SK-N-SH treated with all-trans-retinoic acid at 6 μM for 48 hours (cell line): ENCODE results near the gene SPOP.

Experiments used
- ATAC-seq: fragments of 200-7000 bp; cut with Tn5 transposase; 3 replicates; pipeline ENCODE4 v1.9.1; 2020; ENCODE audit warnings: mild to moderate bottlenecking, moderate library complexity
- ARNTL ChIP-seq: fragments of 450-650 bp; formaldehyde crosslinking; IDR thresholded peaks from 2 replicates; pipeline ENCODE4 v1.5.0; 2020; ENCODE audit warnings: low read depth, mild to moderate bottlenecking, moderate library complexity, borderline replicate concordance
- BACH2 ChIP-seq: fragments of 250-450 bp; sonication (Bioruptor Pico); IDR thresholded peaks from 2 replicates; pipeline ENCODE4 v1.9.0; 2021; ENCODE audit warnings: mild to moderate bottlenecking, borderline replicate concordance
- CSDC2 ChIP-seq: fragments of 250-450 bp; sonication (Bioruptor Pico); IDR thresholded peaks from 2 replicates; pipeline ENCODE4 v1.5.0; 2020; ENCODE audit warnings: mild to moderate bottlenecking, moderate library complexity
- ESRRG ChIP-seq: fragments of 250-450 bp; sonication (Bioruptor Pico); IDR thresholded peaks from 2 replicates; pipeline ENCODE4 v1.6.1; 2021; ENCODE audit warnings: mild to moderate bottlenecking
- GLIS3 ChIP-seq: fragments of 250-450 bp; sonication (Bioruptor Pico); IDR thresholded peaks from 2 replicates; pipeline ENCODE4 v1.5.0; 2020; ENCODE audit warnings: mild to moderate bottlenecking, moderate library complexity
- ISL1 ChIP-seq: fragments of 250-450 bp; sonication (Bioruptor Pico); IDR thresholded peaks from 2 replicates; pipeline ENCODE4 v2.1.2; 2022; ENCODE audit warnings: mild to moderate bottlenecking, moderate library complexity
- OSR1 ChIP-seq: fragments of 250-450 bp; sonication (Bioruptor Pico); IDR thresholded peaks from 2 replicates; pipeline ENCODE4 v1.8.0; 2022; ENCODE audit warnings: moderate library complexity, mild to moderate bottlenecking, inconsistent platforms
- PPARA ChIP-seq: fragments of 250-450 bp; sonication (Bioruptor Pico); IDR thresholded peaks from 2 replicates; pipeline ENCODE4 v1.5.0; 2020; ENCODE audit warnings: mild to moderate bottlenecking, borderline replicate concordance
- RARB ChIP-seq: fragments of 250-450 bp; sonication (Bioruptor Pico); IDR thresholded peaks from 2 replicates; pipeline ENCODE4 v1.8.0; 2021; ENCODE audit warnings: mild to moderate bottlenecking, moderate library complexity
- TCF4 ChIP-seq: fragments of 250-450 bp; sonication (Bioruptor Pico); IDR thresholded peaks from 2 replicates; pipeline ENCODE4 v1.8.0; 2021; ENCODE audit warnings: mild to moderate bottlenecking, moderate library complexity, borderline replicate concordance
- TOX ChIP-seq: fragments of 250-450 bp; sonication (Bioruptor Pico); IDR thresholded peaks from 2 replicates; pipeline ENCODE4 v1.8.0; 2021; ENCODE audit warnings: mild to moderate bottlenecking, moderate library complexity, borderline replicate concordance
- ZC3H10 ChIP-seq: fragments of 250-450 bp; sonication (Bioruptor Pico); IDR thresholded peaks from 2 replicates; pipeline ENCODE4 v1.5.1; 2021; ENCODE audit warnings: mild to moderate bottlenecking, moderate library complexity
- ZFP3 ChIP-seq: fragments of 250-450 bp; sonication (Bioruptor Pico); IDR thresholded peaks from 2 replicates; pipeline ENCODE4 v1.5.0; 2020; ENCODE audit warnings: mild to moderate bottlenecking, moderate library complexity
- ZFP30 ChIP-seq: fragments of 450-650 bp; formaldehyde crosslinking; IDR thresholded peaks from 2 replicates; pipeline ENCODE4 v1.5.0; 2022; ENCODE audit warnings: mild to moderate bottlenecking, moderate library complexity
- ZNF565 ChIP-seq: fragments of 450-650 bp; formaldehyde crosslinking; conservative IDR thresholded peaks from 2 replicates; pipeline ENCODE4 v1.5.0; 2020; ENCODE audit warnings: low read depth, mild to moderate bottlenecking, moderate library complexity
- ZNF70 ChIP-seq: fragments of 450-650 bp; formaldehyde crosslinking; IDR thresholded peaks from 2 replicates; pipeline ENCODE4 v1.5.0; 2020; ENCODE audit warnings: mild to moderate bottlenecking, moderate library complexity
- ZNF8 ChIP-seq: fragments of 450-650 bp; formaldehyde crosslinking; IDR thresholded peaks from 2 replicates; pipeline ENCODE4 v1.5.0; 2020; ENCODE audit warnings: mild to moderate bottlenecking, moderate library complexity
- TF ChIP-seq, protein P1 (sequence below): fragments of 250-450 bp; sonication (Bioruptor Pico); IDR thresholded peaks from 2 replicates; pipeline ENCODE4 v1.8.0; 2021; ENCODE audit warnings: low read depth, mild to moderate bottlenecking, moderate library complexity, borderline replicate concordance
- TF ChIP-seq, protein P2 (sequence below): fragments of 250-450 bp; sonication (Bioruptor Pico); IDR thresholded peaks from 2 replicates; pipeline ENCODE4 v1.5.1; 2021; ENCODE audit warnings: mild to moderate bottlenecking, moderate library complexity
- TF ChIP-seq, protein P3 (sequence below): fragments of 250-450 bp; sonication (Bioruptor Pico); IDR thresholded peaks from 2 replicates; pipeline ENCODE4 v1.5.0; 2020; ENCODE audit warnings: mild to moderate bottlenecking, moderate library complexity
- TF ChIP-seq, protein P4 (sequence below): fragments of 250-450 bp; sonication (Bioruptor Pico); IDR thresholded peaks from 2 replicates; pipeline ENCODE4 v1.5.1; 2020; ENCODE audit warnings: low read depth, mild to moderate bottlenecking, moderate library complexity

Gene SPOP

GRCh38 chr17:49567104-49567521, 110.8 kb downstream of the SPOP start (continued):
- TF ChIP-seq, protein P1, sequence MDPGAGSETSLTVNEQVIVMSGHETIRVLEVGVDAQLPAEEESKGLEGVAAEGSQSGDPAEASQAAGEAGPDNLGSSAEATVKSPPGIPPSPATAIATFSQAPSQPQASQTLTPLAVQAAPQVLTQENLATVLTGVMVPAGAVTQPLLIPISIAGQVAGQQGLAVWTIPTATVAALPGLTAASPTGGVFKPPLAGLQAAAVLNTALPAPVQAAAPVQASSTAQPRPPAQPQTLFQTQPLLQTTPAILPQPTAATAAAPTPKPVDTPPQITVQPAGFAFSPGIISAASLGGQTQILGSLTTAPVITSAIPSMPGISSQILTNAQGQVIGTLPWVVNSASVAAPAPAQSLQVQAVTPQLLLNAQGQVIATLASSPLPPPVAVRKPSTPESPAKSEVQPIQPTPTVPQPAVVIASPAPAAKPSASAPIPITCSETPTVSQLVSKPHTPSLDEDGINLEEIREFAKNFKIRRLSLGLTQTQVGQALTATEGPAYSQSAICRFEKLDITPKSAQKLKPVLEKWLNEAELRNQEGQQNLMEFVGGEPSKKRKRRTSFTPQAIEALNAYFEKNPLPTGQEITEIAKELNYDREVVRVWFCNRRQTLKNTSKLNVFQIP (CRISPR knock-in tag): no peak
- TF ChIP-seq PPARA (CRISPR knock-in tag) (no peak), ZNF70 (CRISPR knock-in tag) (no peak), BACH2 (CRISPR knock-in tag) (no peak), CSDC2 (no peak)
- TF ChIP-seq, protein P2, sequence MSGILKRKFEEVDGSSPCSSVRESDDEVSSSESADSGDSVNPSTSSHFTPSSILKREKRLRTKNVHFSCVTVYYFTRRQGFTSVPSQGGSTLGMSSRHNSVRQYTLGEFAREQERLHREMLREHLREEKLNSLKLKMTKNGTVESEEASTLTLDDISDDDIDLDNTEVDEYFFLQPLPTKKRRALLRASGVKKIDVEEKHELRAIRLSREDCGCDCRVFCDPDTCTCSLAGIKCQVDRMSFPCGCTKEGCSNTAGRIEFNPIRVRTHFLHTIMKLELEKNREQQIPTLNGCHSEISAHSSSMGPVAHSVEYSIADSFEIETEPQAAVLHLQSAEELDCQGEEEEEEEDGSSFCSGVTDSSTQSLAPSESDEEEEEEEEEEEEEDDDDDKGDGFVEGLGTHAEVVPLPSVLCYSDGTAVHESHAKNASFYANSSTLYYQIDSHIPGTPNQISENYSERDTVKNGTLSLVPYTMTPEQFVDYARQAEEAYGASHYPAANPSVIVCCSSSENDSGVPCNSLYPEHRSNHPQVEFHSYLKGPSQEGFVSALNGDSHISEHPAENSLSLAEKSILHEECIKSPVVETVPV: no peak
- TF ChIP-seq, all 23 proteins: peak for 0

DNA sequence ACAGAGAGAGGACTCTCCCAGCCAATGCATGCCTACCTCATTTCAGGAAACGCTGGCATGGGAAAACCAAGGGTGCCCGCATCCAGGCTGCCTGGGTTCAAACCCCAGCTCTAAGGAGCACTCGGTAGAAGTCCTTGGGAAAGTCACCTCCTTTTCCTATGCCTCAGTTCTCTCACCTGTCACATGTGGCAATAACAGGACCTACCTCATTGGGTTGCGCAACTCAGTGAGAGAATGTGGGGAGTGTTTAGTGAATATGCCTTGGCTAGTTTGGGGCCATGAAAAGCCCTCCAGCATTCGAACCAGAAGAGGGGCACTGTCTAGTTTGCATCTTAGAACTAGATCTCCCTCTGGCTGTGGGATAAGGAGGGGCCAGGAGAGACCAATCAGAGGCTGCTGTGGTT, 111.2 kb downstream of the SPOP start:
- ATAC-seq: no peak
- TF ChIP-seq ZNF70 (CRISPR knock-in tag) (no peak), BACH2 (CRISPR knock-in tag) (no peak), TOX (CRISPR knock-in tag) (no peak), ARNTL (CRISPR knock-in tag) (no peak)

DNA sequence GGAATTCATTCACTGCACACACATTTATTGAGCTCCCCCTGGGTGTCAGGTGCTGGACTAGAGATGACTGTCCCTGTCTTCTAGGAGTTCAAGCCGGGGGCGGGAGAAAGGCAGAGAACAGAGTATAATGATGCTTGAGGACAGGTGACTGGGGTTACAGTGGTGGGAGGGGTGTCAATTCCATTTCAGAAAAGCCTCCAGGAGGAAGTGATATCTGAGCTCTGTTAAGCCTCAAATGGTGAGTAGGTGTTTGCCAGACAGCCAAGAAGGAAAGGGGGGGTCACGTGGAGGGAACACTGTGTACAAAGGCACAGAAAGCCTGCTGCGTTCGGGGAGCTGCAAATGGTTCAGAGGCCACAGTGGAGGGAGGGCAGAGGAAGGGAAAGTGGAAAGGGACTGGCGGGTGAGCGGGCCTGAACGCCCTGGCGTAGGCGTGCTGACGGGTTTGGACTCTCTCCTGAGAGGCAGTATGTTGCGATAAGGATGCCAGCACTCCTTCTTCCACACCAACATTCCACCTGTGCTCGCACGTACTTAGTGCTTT, 111.9 kb downstream of the SPOP start:
- no peak for TF ChIP-seq GLIS3 (CRISPR knock-in tag)
- no peak for TF ChIP-seq ESRRG (CRISPR knock-in tag)
- no peak for TF ChIP-seq TOX (CRISPR knock-in tag)
- no peak for TF ChIP-seq ZC3H10 (CRISPR knock-in tag)
- TF ChIP-seq TCF4 (CRISPR knock-in tag): no peak
- TF ChIP-seq OSR1 (CRISPR knock-in tag): no peak
- TF ChIP-seq ZFP3 (CRISPR knock-in tag): no peak
- TF ChIP-seq, protein P3, sequence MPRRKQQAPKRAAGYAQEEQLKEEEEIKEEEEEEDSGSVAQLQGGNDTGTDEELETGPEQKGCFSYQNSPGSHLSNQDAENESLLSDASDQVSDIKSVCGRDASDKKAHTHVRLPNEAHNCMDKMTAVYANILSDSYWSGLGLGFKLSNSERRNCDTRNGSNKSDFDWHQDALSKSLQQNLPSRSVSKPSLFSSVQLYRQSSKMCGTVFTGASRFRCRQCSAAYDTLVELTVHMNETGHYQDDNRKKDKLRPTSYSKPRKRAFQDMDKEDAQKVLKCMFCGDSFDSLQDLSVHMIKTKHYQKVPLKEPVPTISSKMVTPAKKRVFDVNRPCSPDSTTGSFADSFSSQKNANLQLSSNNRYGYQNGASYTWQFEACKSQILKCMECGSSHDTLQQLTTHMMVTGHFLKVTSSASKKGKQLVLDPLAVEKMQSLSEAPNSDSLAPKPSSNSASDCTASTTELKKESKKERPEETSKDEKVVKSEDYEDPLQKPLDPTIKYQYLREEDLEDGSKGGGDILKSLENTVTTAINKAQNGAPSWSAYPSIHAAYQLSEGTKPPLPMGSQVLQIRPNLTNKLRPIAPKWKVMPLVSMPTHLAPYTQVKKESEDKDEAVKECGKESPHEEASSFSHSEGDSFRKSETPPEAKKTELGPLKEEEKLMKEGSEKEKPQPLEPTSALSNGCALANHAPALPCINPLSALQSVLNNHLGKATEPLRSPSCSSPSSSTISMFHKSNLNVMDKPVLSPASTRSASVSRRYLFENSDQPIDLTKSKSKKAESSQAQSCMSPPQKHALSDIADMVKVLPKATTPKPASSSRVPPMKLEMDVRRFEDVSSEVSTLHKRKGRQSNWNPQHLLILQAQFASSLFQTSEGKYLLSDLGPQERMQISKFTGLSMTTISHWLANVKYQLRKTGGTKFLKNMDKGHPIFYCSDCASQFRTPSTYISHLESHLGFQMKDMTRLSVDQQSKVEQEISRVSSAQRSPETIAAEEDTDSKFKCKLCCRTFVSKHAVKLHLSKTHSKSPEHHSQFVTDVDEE (CRISPR knock-in tag): no peak
- no peak for TF ChIP-seq ARNTL (CRISPR knock-in tag)
- no peak for TF ChIP-seq PPARA (CRISPR knock-in tag)
- TF ChIP-seq ZNF565 (CRISPR knock-in tag): no peak
- TF ChIP-seq ZNF8 (CRISPR knock-in tag): no peak
- no peak for TF ChIP-seq RARB (CRISPR knock-in tag)
- TF ChIP-seq, protein P1 (CRISPR knock-in tag): no peak
- TF ChIP-seq, protein P2: no peak
- no peak for TF ChIP-seq ISL1 (CRISPR knock-in tag)
- TF ChIP-seq ZNF70 (CRISPR knock-in tag): no peak
- TF ChIP-seq, protein P4, sequence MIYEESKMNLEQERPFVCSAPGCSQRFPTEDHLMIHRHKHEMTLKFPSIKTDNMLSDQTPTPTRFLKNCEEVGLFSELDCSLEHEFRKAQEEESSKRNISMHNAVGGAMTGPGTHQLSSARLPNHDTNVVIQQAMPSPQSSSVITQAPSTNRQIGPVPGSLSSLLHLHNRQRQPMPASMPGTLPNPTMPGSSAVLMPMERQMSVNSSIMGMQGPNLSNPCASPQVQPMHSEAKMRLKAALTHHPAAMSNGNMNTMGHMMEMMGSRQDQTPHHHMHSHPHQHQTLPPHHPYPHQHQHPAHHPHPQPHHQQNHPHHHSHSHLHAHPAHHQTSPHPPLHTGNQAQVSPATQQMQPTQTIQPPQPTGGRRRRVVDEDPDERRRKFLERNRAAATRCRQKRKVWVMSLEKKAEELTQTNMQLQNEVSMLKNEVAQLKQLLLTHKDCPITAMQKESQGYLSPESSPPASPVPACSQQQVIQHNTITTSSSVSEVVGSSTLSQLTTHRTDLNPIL (CRISPR knock-in tag): no peak
- no peak for TF ChIP-seq ZFP30 (CRISPR knock-in tag)
- no peak for ATAC-seq
